Naive thymus-derived CD4-positive, alpha-beta T cell (primary cell): ENCODE measurements around the gene TM6SF1. TPM values are rescaled to one million over a fixed set of nuclear protein-coding genes. Genes with fewer than 3 reads are reported as not detected.

Experiments
- ATAC-seq: fragments of 150-1000 bp; cut with Tn5 transposase; 2 replicates; pipeline ENCODE4 v1.10.0; 2021; ENCODE audit warnings: mild to moderate bottlenecking, moderate library complexity
- CTCF ChIA-PET: fragments of 350-600 bp; sonication (Branson Sonifier 250); formaldehyde crosslinking; loops from one replicate; lab custom pipeline; 2021; ENCODE audit warnings: antibody characterized with exemption; lab: Charles Lee
- POLR2A ChIA-PET: fragments of 350-600 bp; sonication (Branson Sonifier 250); formaldehyde crosslinking; loops from one replicate; lab custom pipeline; 2021; ENCODE audit warnings: antibody characterized with exemption, inconsistent platforms; lab: Charles Lee
- DNase-seq, 9 donors: peaks; one replicate each; pipeline versions ENCODE4 v3.0.0 to v3.0.0-alpha.2; 2020 to 2022; ENCODE audit warnings: mixed read lengths in 1 of 9
- H3K27ac ChIP-seq: one replicate; pipeline ENCODE4 v1.7.0; 2013; ENCODE audit warnings: mild to moderate bottlenecking, low read depth, low read length, moderate library complexity
- H3K27me3 ChIP-seq, 2 donors: one replicate each; pipeline ENCODE4 v1.7.0; 2013; ENCODE audit warnings: low read length in 2 of 2, mild to moderate bottlenecking in 2 of 2, moderate library complexity in 2 of 2; ENCODE audit not compliant: control insufficient read depth in 2 of 2, insufficient read depth in 2 of 2
- H3K36me3 ChIP-seq, 3 experiments: 1 replicate in 2 of 3; 2 replicates in 1 of 3; pipeline ENCODE4 v1.7.0; 2013; ENCODE audit warnings: low read length in 3 of 3, mild to moderate bottlenecking in 3 of 3, moderate library complexity in 1 of 3; ENCODE audit not compliant: insufficient read depth in 3 of 3, control insufficient read depth in 2 of 3
- H3K4me1 ChIP-seq, 2 donors: one replicate each; pipeline ENCODE4 v1.7.0; 2013; ENCODE audit warnings: low read length in 2 of 2, mild to moderate bottlenecking in 2 of 2, moderate library complexity in 1 of 2; ENCODE audit not compliant: control insufficient read depth in 2 of 2, insufficient read depth in 2 of 2
- H3K4me3 ChIP-seq: 2 replicates; pipeline ENCODE4 v1.7.0; 2013; ENCODE audit warnings: mild to moderate bottlenecking, low read length
- H3K9me3 ChIP-seq, 3 experiments: 1 replicate in 2 of 3; 2 replicates in 1 of 3; pipeline ENCODE4 v1.7.0; 2013; ENCODE audit warnings: low read length in 3 of 3; ENCODE audit not compliant: control insufficient read depth in 2 of 3
- H3K27ac Mint-ChIP-seq, 9 donors: one replicate each; pipeline ENCODE4 v1.8.0; 2020 to 2022; ENCODE audit warnings: mixed read lengths in 9 of 9, mild to moderate bottlenecking in 8 of 9, moderate library complexity in 5 of 9, inconsistent platforms in 2 of 9
- H3K27me3 Mint-ChIP-seq, 5 donors: one replicate each; pipeline ENCODE4 v1.8.0; 2021 to 2022; ENCODE audit warnings: mixed read lengths in 5 of 5, mild to moderate bottlenecking in 1 of 5
- H3K36me3 Mint-ChIP-seq, 5 donors: one replicate each; pipeline ENCODE4 v1.8.0; 2020 to 2022; ENCODE audit warnings: mixed read lengths in 5 of 5, mild to moderate bottlenecking in 3 of 5, inconsistent platforms in 1 of 5
- H3K4me1 Mint-ChIP-seq, 7 donors: one replicate each; pipeline ENCODE4 v1.8.0; 2020 to 2022; ENCODE audit warnings: mixed read lengths in 7 of 7, mild to moderate bottlenecking in 3 of 7, inconsistent platforms in 1 of 7
- H3K4me3 Mint-ChIP-seq, 10 donors: one replicate each; pipeline ENCODE4 v1.8.0; 2020 to 2022; ENCODE audit warnings: mild to moderate bottlenecking in 10 of 10, mixed read lengths in 10 of 10, moderate library complexity in 6 of 10, inconsistent platforms in 2 of 10
- H3K9me3 Mint-ChIP-seq, 11 donors: one replicate each; pipeline ENCODE4 v1.8.0; 2020 to 2022; ENCODE audit warnings: mixed read lengths in 11 of 11, mild to moderate bottlenecking in 4 of 11, inconsistent platforms in 1 of 11, moderate library complexity in 1 of 11
- intact Hi-C, 2 donors: fragments of 100-400 bp; cut with micrococcal nuclease; formaldehyde crosslinking; loops; one replicate each; pipeline ENCODE4 v1.15.1; 2023
- microRNA-seq: library from miRNA; unstranded; fragments of <30 nt; microRNA quantifications from one replicate; pipeline ENCODE4 v1.2.0, GENCODE V29; 2022; ENCODE audit warnings: borderline microRNAs expressed
- polyA plus RNA-seq, 2 donors: library from polyadenylated mRNA; unstranded; fragments of 300-500 nt; fragmentation: Illumina TruSeq; gene quantifications; one replicate each; pipeline ENCODE4 v1.2.3, GENCODE V29; 2021
- total RNA-seq, 6 experiments: library from RNA in 5 of 6; stranded (reverse) in 5 of 6; gene quantifications; 1 replicate in 5 of 6; 2 replicates in 1 of 6; pipeline ENCODE4 v1.2.3 and lab custom pipeline; 2021 to 2026

TM6SF1 gene
- total and polyA plus RNA-seq, 7 experiments from 2014 or later: 0.33 to 10.1 (median 1.0) TPM; not detected in 1

DNA sequence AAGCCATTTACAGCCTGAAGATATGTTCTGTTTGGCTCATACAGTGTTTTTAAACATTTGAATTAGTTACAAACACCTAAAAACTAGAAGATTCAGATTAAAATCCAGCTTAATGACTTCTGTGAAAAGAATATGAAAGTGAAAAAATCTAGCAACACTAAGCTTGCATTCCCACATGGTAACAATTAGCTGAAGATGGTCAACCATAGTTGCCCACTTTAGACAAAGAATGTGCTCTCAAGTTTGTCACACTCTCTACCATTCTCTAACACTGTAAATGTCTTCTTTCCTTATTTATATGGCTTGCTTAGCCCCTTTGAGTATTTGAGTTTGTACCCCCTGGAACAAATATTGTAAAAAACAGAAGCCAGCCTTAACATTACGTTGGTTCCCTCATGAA lies 67.4 kb downstream of the TM6SF1 start:
- Mint-ChIP-seq H3K9me3 (no peaks in the 10 kb centered on the region), H3K4me1 (peaks cover 0 to 16% (median 0%) of the 10 kb centered on the region in 7 donors), H3K4me3 (no peak overlapping the region), H3K36me3 (peaks cover 0 to 16% (median 0%) of the 10 kb centered on the region in 5 donors), H3K27ac (no peak overlapping the region), H3K27me3 (peaks cover 0 to 40% (median 0%) of the 10 kb centered on the region in 5 donors)
- CTCF ChIA-PET: no interaction called here
- no peaks in the 10 kb centered on the region for H3K27me3 ChIP-seq
- no peak overlapping the region for H3K27ac ChIP-seq
- H3K4me1 ChIP-seq: no peaks in the 10 kb centered on the region
- DNase-seq: no peak
- POLR2A ChIA-PET: no interaction called here
- no peak for ATAC-seq
- H3K9me3 ChIP-seq: no peaks in the 10 kb centered on the region
- intact Hi-C loops: no loop called here
- no peaks in the 10 kb centered on the region for H3K36me3 ChIP-seq
- no peak overlapping the region for H3K4me3 ChIP-seq

DNA sequence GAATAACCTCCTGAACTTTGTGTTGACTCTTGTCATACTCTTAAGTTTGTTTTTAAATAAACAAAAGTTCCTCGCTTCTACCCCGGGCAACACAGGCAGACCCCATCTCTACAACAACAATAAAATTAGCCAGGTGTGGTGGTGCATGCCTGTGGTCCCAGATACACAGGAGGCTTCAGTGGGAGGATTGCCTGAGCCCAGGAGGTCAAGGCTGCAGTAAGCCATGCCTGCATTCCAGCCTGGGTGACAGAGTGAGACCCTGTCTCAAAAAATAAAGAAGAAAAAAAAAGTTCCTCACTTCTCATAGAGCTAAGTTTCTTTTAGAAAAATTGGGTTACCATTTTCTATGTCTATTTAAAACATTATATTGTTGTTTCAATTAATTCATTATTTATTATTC lies 70.9 kb downstream of the TM6SF1 start:
- Mint-ChIP-seq H3K4me1 (peaks cover 0 to 10% (median 0%) of the 10 kb centered on the region in 7 donors), H3K27ac (no peak overlapping the region), H3K36me3 (peaks cover 0 to 10% (median 0%) of the 10 kb centered on the region in 5 donors), H3K27me3 (peaks cover 0 to 41% (median 0%) of the 10 kb centered on the region in 5 donors), H3K9me3 (no peaks in the 10 kb centered on the region), H3K4me3 (no peak overlapping the region)
- no peak for ATAC-seq
- no peaks in the 10 kb centered on the region for H3K4me1 ChIP-seq
- H3K9me3 ChIP-seq: no peaks in the 10 kb centered on the region
- ChIA-PET POLR2A (no interaction called here), CTCF (no interaction called here)
- no peaks in the 10 kb centered on the region for H3K36me3 ChIP-seq
- intact Hi-C loops: no loop called here
- no peak for DNase-seq
- peaks cover 0 to 3% of the 10 kb centered on the region in 2 donors for H3K27me3 ChIP-seq
- no peak overlapping the region for H3K27ac ChIP-seq
- H3K4me3 ChIP-seq: no peak overlapping the region

DNA sequence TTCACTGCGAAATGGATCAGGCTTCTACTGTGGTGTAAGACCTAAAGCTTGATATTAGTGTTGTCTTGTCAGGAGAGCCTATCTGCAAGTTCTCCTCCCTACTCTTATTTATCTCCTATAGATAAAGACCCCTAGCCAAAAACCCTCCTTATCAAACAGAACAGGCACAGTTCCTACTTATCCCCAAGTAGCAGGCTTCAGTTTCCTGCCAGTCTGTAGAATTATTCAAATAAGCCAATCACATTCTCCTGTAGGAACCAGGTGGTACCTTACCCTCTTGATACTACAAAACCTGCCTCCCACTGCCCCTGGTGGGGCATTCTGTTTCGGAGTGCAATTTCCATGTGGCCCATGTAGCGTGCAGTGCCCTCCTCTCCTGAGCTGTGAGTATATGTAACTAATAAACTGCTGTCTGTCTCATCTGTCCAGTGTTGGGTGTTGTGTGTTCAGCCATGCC lies 71.5 kb downstream of the TM6SF1 start:
- Mint-ChIP-seq H3K27me3 (peaks cover 0 to 40% (median 0%) of the 10 kb centered on the region in 5 donors), H3K36me3 (peaks cover 0 to 10% (median 0%) of the 10 kb centered on the region in 5 donors)
- POLR2A ChIA-PET: no interaction called here

DNA sequence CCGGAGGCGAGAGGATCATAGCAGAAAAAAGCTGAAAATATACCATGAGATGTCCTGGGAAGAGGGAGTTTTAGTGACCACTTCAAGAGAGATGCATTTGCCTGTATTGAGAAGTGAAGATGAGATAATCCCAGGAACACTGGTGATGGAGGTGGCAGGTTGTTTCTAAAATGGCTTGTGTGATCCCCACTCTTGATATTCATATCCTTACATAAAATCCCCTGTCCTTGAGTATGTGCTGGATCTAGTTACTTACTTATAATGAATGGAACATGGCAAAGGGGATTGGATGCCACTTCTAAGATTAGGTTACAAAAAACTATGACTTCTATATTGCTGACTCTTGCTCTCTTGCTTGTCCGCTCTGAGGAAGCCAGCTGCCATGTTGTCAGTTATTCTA lies 78.1 kb downstream of the TM6SF1 start:
- Histone ChIP-seq H3K36me3 (no peaks in the 10 kb centered on the region), H3K4me1 (no peaks in the 10 kb centered on the region), H3K27me3 (peaks cover 0 to 5% of the 10 kb centered on the region in 2 donors), H3K4me3 (no peak overlapping the region), H3K27ac (no peak overlapping the region), H3K9me3 (no peaks in the 10 kb centered on the region)
- Mint-ChIP-seq H3K27ac (no peak overlapping the region), H3K4me3 (no peak overlapping the region), H3K9me3 (no peaks in the 10 kb centered on the region), H3K4me1 (no peaks in the 10 kb centered on the region), H3K36me3 (peaks cover 0 to 26% (median 0%) of the 10 kb centered on the region in 5 donors), H3K27me3 (peaks cover 0 to 43% (median 0%) of the 10 kb centered on the region in 5 donors)
- CTCF ChIA-PET: no interaction called here
- ATAC-seq (no peak), DNase-seq (no peak)
- POLR2A ChIA-PET: no interaction called here
- intact Hi-C loops: loop anchor here in 1 of 2 donors (10.0 kb wide), 1 partner anchor 51 kb away; no protein-coding TSS in a partner anchor

More for the DNA sequence above, 71.5 kb downstream of the TM6SF1 start:
- intact Hi-C loops: no loop called here
- no peak overlapping the region for H3K4me3 Mint-ChIP-seq
- DNase-seq (no peak), ATAC-seq (no peak)
- Histone ChIP-seq H3K36me3 (no peaks in the 10 kb centered on the region), H3K4me1 (no peaks in the 10 kb centered on the region), H3K27ac (no peak overlapping the region), H3K4me3 (no peak overlapping the region), H3K27me3 (peaks cover 0 to 3% of the 10 kb centered on the region in 2 donors), H3K9me3 (no peaks in the 10 kb centered on the region)
- no peak overlapping the region for H3K27ac Mint-ChIP-seq
- CTCF ChIA-PET: no interaction called here
- H3K4me1 Mint-ChIP-seq: peaks cover 0 to 10% (median 0%) of the 10 kb centered on the region in 7 donors
- no peaks in the 10 kb centered on the region for H3K9me3 Mint-ChIP-seq

Small RNA genes lying within 50 kb of the gene (microRNA-seq; reads per million reads assigned to microRNA genes)
- not detected for gene MIR4515

Other genes with a start within 250 kb of the TM6SF1 start
- gene HOMER2, start 154.9 kb upstream of the TM6SF1 start, total RNA-seq: 10 to 100 TPM in 1 of 5 experiments, 1 to 10 TPM in 4; 3.8 to 29.1 (median 6.6) TPM
- gene HOMER2, start 154.9 kb upstream of the TM6SF1 start, polyA plus RNA-seq: 1 to 10 TPM; 3.8 to 4.8 TPM
- gene RAMAC, start 121.4 kb upstream of the TM6SF1 start, total RNA-seq: 10 to 100 TPM; 14.2 to 27.7 (median 18.7) TPM
- gene RAMAC, start 121.4 kb upstream of the TM6SF1 start, polyA plus RNA-seq: 10 to 100 TPM; 28.0 to 33.4 TPM
- gene C15orf40, start 96.0 kb upstream of the TM6SF1 start, total RNA-seq: 10 to 100 TPM; 12.1 to 47.2 (median 28.9) TPM
- 10 to 100 TPM; 46.1 to 82.3 TPM for gene C15orf40, start 96.0 kb upstream of the TM6SF1 start, polyA plus RNA-seq
- 10 to 100 TPM; 35.0 to 57.6 (median 36.4) TPM for gene BTBD1, start 40.4 kb upstream of the TM6SF1 start, total RNA-seq
- gene BTBD1, start 40.4 kb upstream of the TM6SF1 start, polyA plus RNA-seq: 10 to 100 TPM; 39.9 to 45.1 TPM
- 10 to 100 TPM in 2 of 5 experiments, 1 to 10 TPM in 3; 2.1 to 50.1 (median 3.6) TPM for gene HDGFL3, start 100.2 kb downstream of the TM6SF1 start, total RNA-seq
- 1 to 10 TPM; 3.4 to 9.4 TPM for gene HDGFL3, start 100.2 kb downstream of the TM6SF1 start, polyA plus RNA-seq
- gene BNC1, start 177.0 kb downstream of the TM6SF1 start, total RNA-seq: not detected
- gene BNC1, start 177.0 kb downstream of the TM6SF1 start, polyA plus RNA-seq: not detected